GM10266 (cell line): Measurements from ENCODE around the gene SLAMF6.
A peak's percentile ranks its signal among the peaks of the same experiment; 100 is the strongest.
"Not testable (repeated sequence)": the region's sequence is repeated elsewhere in the genome, so short reads cannot be mapped to it uniquely, and the experiment has no call there.

Experiments
- DNase-seq: peaks from one replicate; pipeline ENCODE4 v3.0.0; 2012; ENCODE audit errors: extremely low spot score
- TF ChIP-seq, protein P1 (sequence below): IDR thresholded peaks from 2 replicates; pipeline ENCODE4 v1.5.1; 2012; ENCODE audit warnings: mild to moderate bottlenecking, low read depth; ENCODE audit not compliant: control insufficient read depth, insufficient read depth; ENCODE audit errors: missing control alignments

Gene SLAMF6

DNA sequence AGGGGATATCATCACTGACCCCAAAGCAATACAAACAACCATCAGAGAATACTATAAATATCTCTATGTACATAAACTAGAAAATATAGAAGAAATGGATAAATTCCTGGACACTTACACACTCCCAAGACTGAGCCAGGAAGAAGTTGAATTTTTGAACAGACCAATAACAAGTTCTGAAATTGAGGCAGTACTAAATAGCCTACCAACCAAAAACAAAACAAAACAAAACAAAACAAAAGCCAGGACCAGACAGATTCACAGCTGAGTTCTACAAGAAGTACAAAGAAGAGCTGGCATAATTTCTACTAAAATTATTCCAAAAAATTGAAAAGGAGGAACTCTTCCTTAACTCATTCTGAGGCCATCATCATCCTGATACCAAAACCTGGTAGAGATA is 37.8 kb upstream of the SLAMF6 start:
- no peak for DNase-seq
- TF ChIP-seq, protein P1, sequence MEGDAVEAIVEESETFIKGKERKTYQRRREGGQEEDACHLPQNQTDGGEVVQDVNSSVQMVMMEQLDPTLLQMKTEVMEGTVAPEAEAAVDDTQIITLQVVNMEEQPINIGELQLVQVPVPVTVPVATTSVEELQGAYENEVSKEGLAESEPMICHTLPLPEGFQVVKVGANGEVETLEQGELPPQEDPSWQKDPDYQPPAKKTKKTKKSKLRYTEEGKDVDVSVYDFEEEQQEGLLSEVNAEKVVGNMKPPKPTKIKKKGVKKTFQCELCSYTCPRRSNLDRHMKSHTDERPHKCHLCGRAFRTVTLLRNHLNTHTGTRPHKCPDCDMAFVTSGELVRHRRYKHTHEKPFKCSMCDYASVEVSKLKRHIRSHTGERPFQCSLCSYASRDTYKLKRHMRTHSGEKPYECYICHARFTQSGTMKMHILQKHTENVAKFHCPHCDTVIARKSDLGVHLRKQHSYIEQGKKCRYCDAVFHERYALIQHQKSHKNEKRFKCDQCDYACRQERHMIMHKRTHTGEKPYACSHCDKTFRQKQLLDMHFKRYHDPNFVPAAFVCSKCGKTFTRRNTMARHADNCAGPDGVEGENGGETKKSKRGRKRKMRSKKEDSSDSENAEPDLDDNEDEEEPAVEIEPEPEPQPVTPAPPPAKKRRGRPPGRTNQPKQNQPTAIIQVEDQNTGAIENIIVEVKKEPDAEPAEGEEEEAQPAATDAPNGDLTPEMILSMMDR = no peak

DNA sequence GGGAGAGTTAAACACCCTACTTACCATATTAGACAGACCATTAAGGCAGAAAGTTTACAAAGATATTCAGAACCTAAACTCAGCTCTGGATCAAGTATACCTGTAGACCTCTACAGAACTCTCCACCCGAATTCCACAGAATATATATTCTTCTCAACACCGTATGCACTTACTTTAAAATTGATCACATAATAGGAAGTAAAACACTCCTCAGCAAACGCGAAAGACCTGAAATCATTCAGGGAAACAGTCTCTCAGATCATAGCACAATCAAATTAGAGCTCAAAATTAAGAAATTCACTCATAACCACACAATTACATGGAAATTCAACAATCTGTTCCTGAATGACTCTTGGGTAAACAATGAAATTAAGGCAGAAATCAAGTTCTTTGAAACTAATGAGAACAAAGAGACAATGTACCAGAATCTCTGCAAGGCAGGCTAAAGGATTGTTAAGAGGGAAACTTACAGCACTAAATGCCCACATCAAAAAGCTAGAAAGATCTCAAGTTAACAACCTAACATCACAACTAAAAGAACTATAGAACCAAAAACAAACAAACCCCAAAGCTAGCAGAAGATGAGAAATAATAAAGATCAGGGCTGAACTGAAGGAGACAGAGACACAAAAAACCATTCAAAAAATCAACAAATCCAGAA is 37.1 kb upstream of the SLAMF6 start:
- TF ChIP-seq, protein P1 = no peak

DNA sequence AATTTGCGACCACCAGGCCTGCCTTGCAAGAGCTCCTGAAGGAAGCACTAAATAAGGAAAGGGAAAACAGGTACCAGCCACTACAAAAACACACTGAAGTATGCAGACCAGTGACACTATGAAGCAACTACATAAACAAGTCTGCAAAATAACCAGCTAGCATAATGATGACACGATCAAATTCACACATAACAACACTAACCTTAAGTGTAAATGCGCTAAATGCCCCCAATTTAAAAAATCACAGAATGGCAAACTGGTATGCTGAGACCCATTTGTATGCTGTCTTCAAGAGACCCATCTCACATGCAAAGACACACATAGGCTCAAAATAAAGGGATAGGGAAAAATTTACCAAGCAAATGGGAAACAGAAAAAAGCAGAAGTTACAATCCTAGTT is 36.4 kb upstream of the SLAMF6 start:
- not testable (repeated sequence) for DNase-seq

More for the DNA sequence above, 37.1 kb upstream of the SLAMF6 start:
- no peak for DNase-seq

DNA sequence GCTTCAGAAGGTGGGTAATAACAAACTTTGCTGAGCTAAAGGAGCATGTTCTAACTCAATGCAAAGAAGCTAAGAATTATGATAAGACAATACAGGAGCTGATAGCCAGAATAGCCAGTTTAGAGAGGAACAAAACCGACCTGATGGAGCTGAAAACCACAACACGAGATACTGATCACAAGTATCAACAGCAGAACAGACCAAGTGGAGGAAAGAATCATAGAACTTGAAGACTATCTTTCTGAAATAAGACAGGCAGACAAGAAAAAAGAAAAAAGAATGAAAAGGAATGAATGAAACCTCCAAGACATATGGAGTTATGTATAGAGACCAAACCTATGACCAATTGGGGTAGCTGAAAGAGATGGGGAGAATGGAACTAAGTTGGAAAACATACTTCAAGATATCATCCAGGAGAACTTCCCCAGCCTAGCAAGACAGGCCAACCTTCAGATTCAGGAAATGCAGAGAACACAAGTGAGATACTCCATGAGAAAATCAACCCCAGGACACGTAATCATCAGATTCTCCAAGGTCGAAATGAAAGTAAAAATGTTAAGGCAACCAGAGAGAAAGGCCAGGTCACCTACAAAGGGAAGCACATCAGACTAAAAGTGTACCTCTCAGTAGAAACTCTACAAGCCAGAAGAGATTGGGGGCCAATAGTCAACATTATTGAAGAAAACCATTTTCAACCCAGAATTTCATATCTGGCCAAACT is 35.8 kb upstream of the SLAMF6 start:
- no peak for DNase-seq
- TF ChIP-seq, protein P1 = no peak

DNA sequence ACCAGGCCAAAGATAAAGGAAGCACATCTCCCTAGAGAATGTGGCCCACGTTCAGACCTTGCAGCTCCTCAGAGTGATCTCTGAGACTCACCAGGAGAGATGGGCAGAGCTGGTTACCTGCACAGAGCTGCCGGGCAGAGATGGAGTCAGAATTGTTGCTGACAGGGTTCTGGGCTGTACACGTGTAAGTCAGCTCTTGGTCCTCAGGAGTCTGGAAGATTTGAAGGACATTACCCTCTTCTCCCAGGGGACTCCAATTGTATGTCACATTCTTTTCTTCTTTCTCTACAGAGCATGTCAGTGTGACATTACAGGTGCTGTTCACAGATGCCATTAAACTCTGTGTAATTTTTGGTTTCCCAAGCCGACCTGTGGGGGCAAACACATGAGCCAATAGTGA is 30.7 kb upstream of the SLAMF6 start:
- no peak for DNase-seq
- TF ChIP-seq, protein P1 = no peak

DNA sequence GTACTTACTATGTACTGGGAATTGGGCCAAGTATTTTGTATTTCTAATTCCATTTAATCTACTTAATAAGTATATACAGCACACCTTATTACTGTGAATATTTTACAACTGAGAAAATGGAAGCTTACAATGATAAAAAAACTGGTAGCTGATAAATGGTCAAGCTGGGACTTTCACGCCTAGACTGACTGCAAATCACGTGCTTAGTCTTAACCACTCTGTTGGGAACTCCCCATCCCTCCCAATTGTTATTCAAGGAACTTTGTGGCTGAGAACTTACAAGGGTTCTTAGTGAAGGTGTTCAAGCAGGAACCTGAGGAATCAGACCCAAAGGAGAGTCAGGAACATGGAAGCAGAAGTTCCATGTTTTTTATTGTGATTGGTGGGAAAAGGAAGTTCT is 29.4 kb upstream of the SLAMF6 start:
- no peak for DNase-seq
- TF ChIP-seq, protein P1 = no peak

DNA sequence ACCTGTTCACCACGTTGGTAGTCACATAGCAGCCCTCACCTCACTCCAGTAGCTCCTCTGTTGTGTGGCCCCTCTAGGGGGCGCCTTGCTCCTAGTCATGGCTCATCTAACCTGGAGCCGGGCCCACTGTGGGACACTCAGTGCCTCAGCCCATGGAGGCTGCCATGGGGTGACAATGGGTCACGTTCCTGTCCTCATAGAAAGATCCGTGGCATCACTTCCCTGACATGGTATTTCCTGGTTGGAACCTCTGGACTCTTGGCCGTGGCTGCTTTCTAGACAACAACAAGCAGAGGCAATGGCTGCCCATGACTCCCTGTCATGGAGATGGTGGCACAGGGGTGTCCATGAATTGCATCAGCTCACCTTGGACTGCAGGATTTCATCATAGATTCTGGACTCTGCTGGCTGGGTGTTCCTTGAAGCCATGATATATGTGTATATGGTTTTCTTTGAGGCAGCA is 27.5 kb upstream of the SLAMF6 start:
- TF ChIP-seq, protein P1 = peak; percentile 45
- DNase-seq = peak; percentile 32
